Measurements from ENCODE around the gene ZBED4.

ZBED4 gene

DNA sequence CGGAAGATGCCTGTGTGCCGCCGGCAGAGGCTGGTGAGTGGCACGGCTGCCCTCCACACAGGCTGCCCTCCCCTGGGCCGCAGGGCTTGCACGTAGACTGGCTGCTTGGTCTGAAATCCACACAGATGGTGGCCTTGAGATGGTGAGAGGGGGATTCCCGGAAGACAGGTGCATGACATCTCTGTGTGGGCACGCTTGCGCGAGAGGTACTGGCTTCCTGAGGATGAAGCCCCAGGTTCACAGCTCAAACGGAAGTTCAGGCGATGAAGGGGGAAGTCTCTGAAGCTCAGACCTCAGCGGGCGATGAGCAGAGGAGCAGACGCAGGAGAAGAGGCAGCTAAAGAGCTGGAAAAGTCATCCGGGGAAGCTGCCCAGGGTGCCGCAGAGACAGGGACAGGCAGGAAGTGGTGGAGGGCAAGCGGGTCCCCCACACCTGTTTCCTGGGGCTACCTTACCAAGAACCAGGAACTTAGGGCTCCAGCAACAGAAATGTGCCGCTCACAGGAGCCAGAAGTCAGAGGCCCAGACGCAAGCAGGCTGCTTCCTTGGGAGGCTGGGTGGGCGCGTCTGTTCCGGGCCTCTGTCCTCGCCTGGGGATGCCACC, 72.0 kb downstream of the ZBED4 start:
- no peak overlapping the region for H3K27ac Mint-ChIP-seq
- no peak overlapping the region for H3K4me3 Mint-ChIP-seq
- peaks cover 30% of the 10 kb centered on the region for H3K4me1 Mint-ChIP-seq
- peaks cover 7% of the 10 kb centered on the region for H3K27me3 Mint-ChIP-seq (ENCODE audit: low read depth, poor library complexity)
- no peak for DNase-seq
- H3K9me3 Mint-ChIP-seq, result no peaks in the 10 kb centered on the region
- TF ChIP-seq, protein P1, sequence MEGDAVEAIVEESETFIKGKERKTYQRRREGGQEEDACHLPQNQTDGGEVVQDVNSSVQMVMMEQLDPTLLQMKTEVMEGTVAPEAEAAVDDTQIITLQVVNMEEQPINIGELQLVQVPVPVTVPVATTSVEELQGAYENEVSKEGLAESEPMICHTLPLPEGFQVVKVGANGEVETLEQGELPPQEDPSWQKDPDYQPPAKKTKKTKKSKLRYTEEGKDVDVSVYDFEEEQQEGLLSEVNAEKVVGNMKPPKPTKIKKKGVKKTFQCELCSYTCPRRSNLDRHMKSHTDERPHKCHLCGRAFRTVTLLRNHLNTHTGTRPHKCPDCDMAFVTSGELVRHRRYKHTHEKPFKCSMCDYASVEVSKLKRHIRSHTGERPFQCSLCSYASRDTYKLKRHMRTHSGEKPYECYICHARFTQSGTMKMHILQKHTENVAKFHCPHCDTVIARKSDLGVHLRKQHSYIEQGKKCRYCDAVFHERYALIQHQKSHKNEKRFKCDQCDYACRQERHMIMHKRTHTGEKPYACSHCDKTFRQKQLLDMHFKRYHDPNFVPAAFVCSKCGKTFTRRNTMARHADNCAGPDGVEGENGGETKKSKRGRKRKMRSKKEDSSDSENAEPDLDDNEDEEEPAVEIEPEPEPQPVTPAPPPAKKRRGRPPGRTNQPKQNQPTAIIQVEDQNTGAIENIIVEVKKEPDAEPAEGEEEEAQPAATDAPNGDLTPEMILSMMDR (IDR thresholded peaks at IDR 0.05), result no peak
- peaks cover 5% of the 10 kb centered on the region for H3K36me3 Mint-ChIP-seq (ENCODE audit: low read depth)

DNA sequence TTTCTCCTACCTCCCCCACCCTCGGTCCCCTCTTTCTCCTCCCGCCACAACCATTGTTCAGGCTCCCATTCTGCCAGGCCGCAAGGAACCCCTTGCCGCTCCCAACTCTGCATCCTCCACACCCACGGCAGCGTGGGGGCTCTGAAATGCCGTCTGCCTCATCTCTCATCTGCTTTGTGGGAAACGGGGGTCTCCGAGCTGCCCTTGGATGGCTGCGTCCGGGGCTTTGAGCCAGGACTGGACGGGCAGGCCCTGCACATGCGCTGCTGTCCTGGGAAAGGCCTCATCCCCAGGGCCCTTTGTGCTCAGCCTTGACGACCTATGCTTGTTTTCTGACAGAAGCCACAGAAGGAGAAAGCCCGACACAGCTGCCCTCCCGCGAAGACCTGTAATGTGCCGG, 73.3 kb downstream of the ZBED4 start:
- Mint-ChIP-seq H3K27ac (no peak overlapping the region), H3K4me3 (no peak overlapping the region), H3K9me3 (no peaks in the 10 kb centered on the region), H3K36me3 (ENCODE audit: low read depth) (peaks cover 5% of the 10 kb centered on the region), H3K4me1 (peaks cover 34% of the 10 kb centered on the region), H3K27me3 (ENCODE audit: low read depth, poor library complexity) (peaks cover 17% of the 10 kb centered on the region)
- no peak for DNase-seq
- TF ChIP-seq, protein P1 (IDR thresholded peaks at IDR 0.05), result no peak

- TF ChIP-seq, protein P1 (IDR thresholded peaks at IDR 0.05), result no peak
- no peak for DNase-seq
- Mint-ChIP-seq H3K4me1 (peaks cover 34% of the 10 kb centered on the region), H3K27me3 (ENCODE audit: low read depth, poor library complexity) (peaks cover 17% of the 10 kb centered on the region), H3K4me3 (no peak overlapping the region), H3K36me3 (ENCODE audit: low read depth) (peaks cover 5% of the 10 kb centered on the region), H3K27ac (no peak overlapping the region), H3K9me3 (no peaks in the 10 kb centered on the region)
Measured at GRCh38 chr22:49927483-49928184, 74.0 kb downstream of the ZBED4 start.

GRCh38 chr22:49928185-49928495, 74.5 kb downstream of the ZBED4 start:
- DNase-seq, result no peak
- Mint-ChIP-seq H3K27ac (no peak overlapping the region), H3K9me3 (no peaks in the 10 kb centered on the region), H3K4me1 (peaks cover 36% of the 10 kb centered on the region), H3K36me3 (ENCODE audit: low read depth) (peaks cover 5% of the 10 kb centered on the region), H3K4me3 (no peak overlapping the region), H3K27me3 (ENCODE audit: low read depth, poor library complexity) (peaks cover 20% of the 10 kb centered on the region)
- TF ChIP-seq, protein P1 (IDR thresholded peaks at IDR 0.05), result no peak

GRCh38 chr22:49928555-49929210, 75.0 kb downstream of the ZBED4 start:
- Mint-ChIP-seq H3K36me3 (ENCODE audit: low read depth) (peaks cover 5% of the 10 kb centered on the region), H3K9me3 (no peaks in the 10 kb centered on the region), H3K4me1 (peaks cover 34% of the 10 kb centered on the region), H3K27me3 (ENCODE audit: low read depth, poor library complexity) (peaks cover 25% of the 10 kb centered on the region), H3K27ac (no peak overlapping the region), H3K4me3 (no peak overlapping the region)
- no peak for DNase-seq
- TF ChIP-seq, protein P1 (IDR thresholded peaks at IDR 0.05), result no peak
